Right cardiac atrium (tissue), 5 donors: Measurements from ENCODE around the gene KBTBD12. TPM values are rescaled to one million over a fixed set of nuclear protein-coding genes. Genes with fewer than 3 reads are reported as not detected.

Experiments
- ATAC-seq, 2 donors: fragments of 200-7000 bp; cut with Tn5 transposase; one replicate each; pipeline versions ENCODE4 v1.8.0 to v1.9.1; 2020; ENCODE audit warnings: moderate library complexity in 2 of 2, mild to moderate bottlenecking in 1 of 2
- DNase-seq, 3 donors: peaks; one replicate each; pipeline ENCODE4 v3.0.0-alpha.2; 2020
- H3K27ac ChIP-seq: one replicate; pipeline ENCODE4 v1.5.1; 2013; ENCODE audit warnings: mild to moderate bottlenecking, low read length, control low read depth, moderate library complexity
- H3K27me3 ChIP-seq: one replicate; pipeline ENCODE4 v1.6.1; 2013; ENCODE audit not compliant: control insufficient read depth, insufficient read depth
- H3K4me1 ChIP-seq: one replicate; pipeline ENCODE4 v1.6.1; 2013; ENCODE audit warnings: low read length; ENCODE audit not compliant: control insufficient read depth, insufficient read depth
- H3K4me3 ChIP-seq: one replicate; pipeline ENCODE4 v1.5.1; 2013; ENCODE audit warnings: low read length, control low read depth
- H3K9me3 ChIP-seq: one replicate; pipeline ENCODE4 v1.6.1; 2013; ENCODE audit warnings: low read length; ENCODE audit not compliant: control insufficient read depth
- WGBS: extraction: QIAGEN DNeasy Blood & Tissue Kit; methylation state at CpG from one replicate; pipeline ENCODE4 v1.1.7; 2013; 5-methylcytosine and 5-hydroxymethylcytosine counted together
- intact Hi-C, 4 donors: fragments of 100-400 bp; cut with DNase I; formaldehyde crosslinking; loops; one replicate each; pipeline versions ENCODE4 v1.11.0 to v1.14.0; 2022 to 2023
- polyA plus RNA-seq: library from polyadenylated mRNA; stranded (reverse); fragments of 200-250 nt; gene quantifications from one replicate; pipeline ENCODE4 v1.2.3, GENCODE V29; 2013
- total RNA-seq, 4 donors: library from RNA; stranded (reverse); fragmentation: NEBNext Ultra II Directional; extraction: Animal tissue kit (Norgen Biotek cat#: 25700); gene quantifications; one replicate each; pipeline ENCODE4 v1.2.1, GENCODE V29; 2021
- donor health status: healthy with polysubstance abuse.
- donor health status: DM: no; HTN: yes; CAD: no.
- donor health status: DM: no; HTN: no; CAD: no.
- donor health status: DM: no; HTN: yes; CAD: no; lungs with severe emphysema.
- donor health status: DM: yes; HTN: yes; CAD: no.

Gene KBTBD12
- total and polyA plus RNA-seq, 5 donors = 3.8 to 8.1 (median 5.7) TPM

DNA sequence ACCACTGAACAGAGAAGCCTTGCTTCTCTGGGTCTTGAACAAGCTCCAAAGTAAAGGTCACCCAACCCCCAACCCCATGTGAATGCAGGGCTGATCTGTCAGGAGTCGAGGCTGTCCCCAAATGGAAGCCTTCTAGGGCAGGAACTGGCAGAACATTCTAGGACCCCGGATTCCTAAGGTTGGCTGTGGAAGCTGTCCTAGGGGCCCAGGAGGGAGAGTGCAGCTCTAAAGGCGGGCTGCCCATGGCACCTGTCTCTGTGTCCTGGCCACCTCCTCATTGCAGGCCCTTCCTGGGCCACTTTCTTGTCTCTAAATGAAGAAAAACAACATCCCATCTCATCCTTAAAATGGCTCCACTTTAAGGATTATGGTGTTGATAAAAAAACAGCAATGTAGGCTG is 83.6 kb downstream of the KBTBD12 start:
- H3K4me3 ChIP-seq = no peak overlapping the region
- H3K27me3 ChIP-seq = no peaks in the 10 kb centered on the region
- no peaks in the 10 kb centered on the region for H3K9me3 ChIP-seq
- no peaks in the 10 kb centered on the region for H3K4me1 ChIP-seq
- DNase-seq (no peak), ATAC-seq (no peak)
- intact Hi-C loops = no loop called here
- no peak overlapping the region for H3K27ac ChIP-seq
- 81% methylated on average over 3 of the region's 3 CpGs for WGBS

DNA sequence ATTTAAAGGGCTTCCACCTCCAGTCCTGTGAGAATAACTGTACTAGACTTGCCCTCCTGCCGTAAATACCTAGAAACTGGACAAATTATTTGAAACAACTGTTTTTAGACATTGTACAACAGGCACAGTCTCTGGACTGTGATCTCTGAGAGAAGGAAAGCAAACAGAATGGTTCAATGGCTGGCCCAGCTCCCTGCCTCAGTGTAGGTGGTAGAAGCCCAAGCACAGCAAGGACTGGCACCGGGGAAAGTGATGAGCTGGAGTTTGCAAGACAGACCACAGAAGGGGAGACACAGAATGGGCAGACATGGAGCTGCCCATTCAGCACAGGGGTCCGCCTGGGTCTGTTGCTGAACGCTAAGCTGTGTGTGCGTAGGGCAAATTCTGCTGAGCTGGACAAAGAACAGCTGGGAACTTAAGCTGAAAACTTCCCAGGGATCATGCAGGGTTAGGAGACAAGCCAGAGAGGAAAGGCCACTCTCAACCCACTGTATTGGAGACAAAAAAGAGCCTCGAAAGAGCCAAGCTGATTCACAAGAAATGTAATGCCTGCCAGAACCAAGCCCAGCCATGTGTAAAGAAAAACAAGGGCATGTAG is 84.6 kb downstream of the KBTBD12 start:
- Histone ChIP-seq H3K9me3 (no peaks in the 10 kb centered on the region), H3K4me3 (no peak overlapping the region), H3K27ac (no peak overlapping the region), H3K4me1 (no peaks in the 10 kb centered on the region), H3K27me3 (no peaks in the 10 kb centered on the region)
- DNase-seq = no peak
- WGBS = 86% methylated on average over 6 of the region's 6 CpGs
- intact Hi-C loops = no loop called here
- ATAC-seq = no peak

DNA sequence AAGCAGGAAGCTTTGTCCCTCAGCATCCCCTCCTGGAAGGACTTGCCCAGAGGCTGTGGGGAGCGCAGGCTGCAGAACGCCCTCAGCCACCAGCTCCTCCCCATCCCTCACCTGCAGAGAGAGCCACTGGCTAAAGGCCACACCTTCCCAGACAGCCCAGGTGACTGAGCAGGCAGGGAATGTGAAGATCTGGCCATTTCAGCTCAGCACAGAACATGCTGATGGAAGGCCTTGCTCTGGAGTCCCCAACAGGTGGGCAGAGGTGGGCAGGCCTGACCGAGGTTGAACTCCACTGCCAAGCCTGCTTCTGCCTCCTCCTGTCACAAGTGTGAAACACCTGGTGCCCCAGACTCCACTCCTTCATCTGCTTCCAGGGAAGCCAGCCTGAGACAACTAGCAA is 86.5 kb downstream of the KBTBD12 start:
- ATAC-seq (no peak), DNase-seq (no peak)
- intact Hi-C loops = no loop called here
- Histone ChIP-seq H3K27ac (no peak overlapping the region), H3K4me1 (no peaks in the 10 kb centered on the region), H3K4me3 (no peak overlapping the region), H3K27me3 (no peaks in the 10 kb centered on the region), H3K9me3 (no peaks in the 10 kb centered on the region)
- 55% methylated on average over 3 of the region's 3 CpGs for WGBS

DNA sequence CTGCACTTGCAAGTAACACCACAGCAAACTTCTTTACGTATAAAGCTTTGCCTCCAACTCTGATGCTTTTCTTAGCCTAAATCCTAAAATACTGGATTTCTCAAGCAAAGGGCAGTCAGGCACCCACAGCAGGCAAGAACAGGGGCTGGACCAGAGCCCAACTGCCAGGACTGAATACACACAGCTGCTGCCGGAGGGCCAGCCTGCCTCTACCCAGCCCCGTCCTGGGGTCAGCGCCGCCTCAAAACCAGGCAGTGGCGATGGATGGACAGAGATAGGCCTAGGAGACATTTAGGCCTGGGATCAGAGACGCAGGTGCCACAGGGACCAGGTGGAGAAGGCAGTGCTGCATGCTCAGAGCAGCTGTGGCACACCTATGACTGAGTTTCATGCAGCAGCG is 89.6 kb downstream of the KBTBD12 start:
- H3K4me1 ChIP-seq = no peaks in the 10 kb centered on the region
- 88% methylated on average over 8 of the region's 8 CpGs for WGBS
- ATAC-seq = no peak
- no peak for DNase-seq
- H3K27me3 ChIP-seq = no peaks in the 10 kb centered on the region
- intact Hi-C loops = no loop called here
- H3K27ac ChIP-seq = no peak overlapping the region
- H3K9me3 ChIP-seq = no peaks in the 10 kb centered on the region
- H3K4me3 ChIP-seq = no peak overlapping the region

DNA sequence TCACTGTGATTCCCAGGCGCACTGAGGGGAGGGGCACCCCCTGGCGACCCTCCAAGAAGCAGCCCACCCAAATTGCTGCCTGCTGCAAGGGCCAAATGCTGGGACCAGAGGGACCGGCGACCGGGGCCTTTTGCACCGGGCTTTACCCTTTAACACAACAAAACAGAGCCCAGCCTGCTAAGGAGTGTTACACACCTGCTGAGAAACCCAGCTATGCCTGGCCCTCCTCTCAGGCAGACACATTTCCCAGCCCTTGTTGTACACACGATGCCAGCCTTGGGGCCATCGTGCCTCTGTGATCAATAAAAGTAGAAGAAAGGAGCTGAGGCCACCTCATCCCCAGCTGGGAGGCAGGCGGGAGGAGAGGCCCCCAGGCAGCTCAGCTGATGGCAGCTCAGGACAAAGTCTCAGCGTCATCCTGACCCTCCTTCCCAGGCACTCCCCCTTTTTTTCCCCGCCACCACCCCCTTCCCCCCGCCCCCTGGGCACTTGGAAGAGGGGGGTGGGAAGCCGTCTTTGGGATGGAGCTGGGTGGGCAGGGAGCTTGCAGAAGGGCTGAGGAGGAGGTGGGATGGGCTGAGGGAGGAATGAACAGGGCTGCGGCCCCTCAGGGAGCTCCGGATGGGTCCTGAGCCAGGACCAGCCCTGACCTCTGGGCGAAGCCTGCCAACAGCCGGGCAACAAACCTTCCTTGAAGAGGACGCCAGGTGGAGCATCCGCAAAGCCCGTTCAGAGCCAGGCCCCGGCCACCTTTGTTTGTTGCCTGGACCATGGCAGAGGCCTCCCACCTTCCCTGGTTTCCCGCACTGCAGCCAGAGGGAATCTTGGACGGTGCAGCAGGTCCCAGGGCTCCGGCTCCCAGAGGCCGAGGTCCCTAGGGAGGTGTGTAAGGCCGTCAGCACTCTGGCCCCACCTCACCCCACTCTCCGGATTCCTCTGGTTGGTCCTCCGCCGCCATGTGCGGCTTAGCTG is 91.3 kb downstream of the KBTBD12 start:
- no peaks in the 10 kb centered on the region for H3K27me3 ChIP-seq
- H3K4me1 ChIP-seq = no peaks in the 10 kb centered on the region
- no peaks in the 10 kb centered on the region for H3K9me3 ChIP-seq
- intact Hi-C loops = no loop called here
- DNase-seq (peak in 2 of 3 donors; percentile 28 to 66), ATAC-seq (peak; percentile 45 to 59)
- H3K4me3 ChIP-seq = no peak overlapping the region
- 33% methylated on average over 30 of the region's 30 CpGs for WGBS
- H3K27ac ChIP-seq = no peak overlapping the region

DNA sequence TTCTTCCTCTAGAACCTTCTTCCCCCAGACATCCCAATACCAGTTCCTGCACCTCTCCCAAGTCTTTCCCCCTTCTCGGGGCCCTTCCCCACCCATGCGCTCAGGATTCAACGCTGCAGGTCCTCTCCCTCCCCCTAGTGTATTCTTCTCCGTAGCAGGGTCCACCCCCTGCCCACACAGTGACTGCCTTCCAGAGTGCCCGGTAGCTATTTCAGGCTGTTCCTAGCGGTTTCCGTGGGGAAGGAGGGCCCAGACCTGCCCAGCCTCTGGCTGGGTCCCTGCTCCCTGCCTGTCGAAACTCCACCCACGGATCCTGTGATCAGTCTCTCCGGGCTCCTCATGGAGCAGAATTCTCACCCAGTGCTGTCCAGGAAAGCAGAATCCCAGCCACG is 92.0 kb downstream of the KBTBD12 start:
- H3K4me3 ChIP-seq = no peak overlapping the region
- DNase-seq = peak in 1 of 3 donors; percentile 22
- intact Hi-C loops = no loop called here
- whole genome bisulfite sequencing = 28% methylated on average over 11 of the region's 11 CpGs
- H3K9me3 ChIP-seq = no peaks in the 10 kb centered on the region
- H3K4me1 ChIP-seq = no peaks in the 10 kb centered on the region
- no peaks in the 10 kb centered on the region for H3K27me3 ChIP-seq
- no peak overlapping the region for H3K27ac ChIP-seq
- ATAC-seq = peak; percentile 50 to 75

DNA sequence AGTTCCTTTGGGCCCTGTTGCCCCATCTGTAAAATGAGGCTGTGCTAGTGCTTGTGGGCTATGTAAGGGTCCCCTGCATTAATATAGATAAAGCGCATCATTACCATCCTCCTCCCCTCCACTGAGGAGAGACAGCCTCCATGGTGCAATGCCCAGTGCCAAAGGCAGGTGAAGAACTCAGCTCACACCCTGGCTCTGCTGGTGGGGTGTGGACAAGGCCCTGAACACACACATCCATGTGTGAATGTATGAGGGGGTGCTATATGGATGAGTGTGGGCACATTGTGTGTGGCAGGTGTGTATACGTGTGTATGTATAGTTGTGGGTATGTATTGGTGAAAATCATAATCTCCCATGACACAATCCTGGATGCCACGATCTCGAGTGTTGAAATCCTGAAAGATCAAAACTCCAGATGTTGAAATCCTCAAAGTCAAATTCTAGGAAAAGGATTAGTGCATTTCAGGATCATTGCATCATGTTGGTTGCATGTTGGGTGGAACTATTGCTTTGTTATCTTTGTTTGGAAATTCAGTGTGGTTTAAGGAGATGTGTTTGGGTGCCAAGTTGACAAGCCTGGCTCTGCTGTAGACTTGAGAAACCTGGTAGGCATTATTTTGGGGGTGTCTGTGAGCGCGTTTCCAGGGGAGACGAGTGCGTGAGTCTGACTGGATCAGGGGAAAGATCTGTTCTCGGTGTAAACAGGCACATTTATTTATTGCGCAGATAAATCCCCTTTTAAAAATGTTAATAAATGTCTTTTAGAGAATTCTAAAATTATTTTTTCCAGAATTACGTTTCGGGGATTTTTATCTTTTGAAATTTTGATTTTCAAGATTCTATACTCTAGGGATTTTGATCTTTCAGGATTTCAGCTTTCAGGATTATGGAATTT is 95.2 kb downstream of the KBTBD12 start:
- no peak overlapping the region for H3K4me3 ChIP-seq
- 90% methylated on average over 12 of the region's 12 CpGs for WGBS
- intact Hi-C loops = no loop called here
- no peak overlapping the region for H3K27ac ChIP-seq
- no peaks in the 10 kb centered on the region for H3K27me3 ChIP-seq
- ATAC-seq = no peak
- H3K9me3 ChIP-seq = no peaks in the 10 kb centered on the region
- no peak for DNase-seq
- H3K4me1 ChIP-seq = no peaks in the 10 kb centered on the region

DNA sequence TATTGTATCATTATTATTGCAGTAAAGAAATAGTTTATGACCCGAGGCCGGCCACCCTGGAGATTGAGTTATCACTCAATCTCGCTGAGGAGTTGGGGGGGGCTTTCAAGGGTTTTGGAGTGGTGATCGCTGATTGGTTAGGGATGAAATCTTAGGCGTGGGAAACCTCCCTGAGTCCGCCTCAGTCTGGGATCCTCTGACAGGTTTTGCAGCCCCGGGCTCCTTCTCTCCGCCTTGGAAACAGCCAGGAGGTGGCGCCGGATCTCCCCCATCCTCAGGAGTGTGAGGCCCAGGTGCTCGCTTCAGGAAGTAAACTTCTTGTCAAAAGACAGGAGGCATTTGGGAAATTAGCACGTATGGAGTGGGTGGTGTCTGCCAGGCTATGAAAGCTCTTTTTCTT is 96.1 kb downstream of the KBTBD12 start:
- ATAC-seq (no peak), DNase-seq (no peak)
- intact Hi-C loops = no loop called here
- no peaks in the 10 kb centered on the region for H3K27me3 ChIP-seq
- no peak overlapping the region for H3K27ac ChIP-seq
- H3K4me1 ChIP-seq = no peaks in the 10 kb centered on the region
- H3K9me3 ChIP-seq = no peaks in the 10 kb centered on the region
- H3K4me3 ChIP-seq = no peak overlapping the region
- 7% methylated on average over 12 of the region's 12 CpGs for WGBS

DNA sequence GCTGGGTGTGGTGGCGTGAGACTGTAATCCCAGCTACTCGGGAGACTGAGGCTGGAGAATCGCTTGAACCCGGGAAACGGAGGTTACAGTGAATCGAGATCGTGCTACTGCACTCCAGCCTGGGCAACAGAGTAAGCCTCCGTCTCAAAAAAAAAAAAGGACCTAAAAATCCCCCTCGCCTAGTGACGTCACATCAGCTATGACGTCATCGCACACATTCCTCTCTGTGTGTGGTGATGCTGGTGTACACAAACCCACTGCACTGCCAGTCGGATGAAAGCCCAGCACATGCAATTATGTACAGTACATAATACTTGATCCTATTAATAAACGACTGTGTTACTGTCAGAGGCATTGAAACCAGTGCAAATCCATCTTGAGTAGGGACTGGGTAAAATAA is 97.0 kb downstream of the KBTBD12 start:
- no peak for DNase-seq
- Histone ChIP-seq H3K4me1 (no peaks in the 10 kb centered on the region), H3K27ac (no peak overlapping the region), H3K27me3 (no peaks in the 10 kb centered on the region), H3K4me3 (no peak overlapping the region), H3K9me3 (no peaks in the 10 kb centered on the region)
- no peak for ATAC-seq
- intact Hi-C loops = no loop called here
- WGBS = 91% methylated on average over 14 of the region's 14 CpGs

DNA sequence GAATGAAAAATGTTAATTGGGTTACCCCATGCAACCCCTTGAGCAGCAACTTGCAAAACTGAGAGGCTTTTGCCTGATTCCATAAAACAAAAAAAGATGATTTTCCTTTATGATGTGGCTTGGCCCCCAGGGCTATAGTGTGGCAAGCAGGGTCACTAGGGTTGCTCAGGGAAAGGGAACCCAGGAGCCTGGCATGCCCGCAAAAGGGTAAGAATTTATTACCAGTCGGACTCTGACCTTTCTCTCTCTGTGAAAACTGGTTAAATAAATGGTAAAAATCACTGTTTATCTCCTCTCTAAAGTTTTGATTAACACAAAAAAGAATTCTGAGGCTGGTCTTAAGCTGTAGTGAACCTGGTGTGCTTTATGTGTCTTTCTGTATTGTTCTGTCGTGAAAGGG is 99.5 kb downstream of the KBTBD12 start:
- H3K9me3 ChIP-seq = no peaks in the 10 kb centered on the region
- ATAC-seq = no peak
- no peaks in the 10 kb centered on the region for H3K27me3 ChIP-seq
- H3K4me3 ChIP-seq = no peak overlapping the region
- 93% methylated on average over 3 of the region's 3 CpGs for WGBS
- H3K27ac ChIP-seq = no peak overlapping the region
- DNase-seq = no peak
- no peaks in the 10 kb centered on the region for H3K4me1 ChIP-seq
- intact Hi-C loops = no loop called here

DNA sequence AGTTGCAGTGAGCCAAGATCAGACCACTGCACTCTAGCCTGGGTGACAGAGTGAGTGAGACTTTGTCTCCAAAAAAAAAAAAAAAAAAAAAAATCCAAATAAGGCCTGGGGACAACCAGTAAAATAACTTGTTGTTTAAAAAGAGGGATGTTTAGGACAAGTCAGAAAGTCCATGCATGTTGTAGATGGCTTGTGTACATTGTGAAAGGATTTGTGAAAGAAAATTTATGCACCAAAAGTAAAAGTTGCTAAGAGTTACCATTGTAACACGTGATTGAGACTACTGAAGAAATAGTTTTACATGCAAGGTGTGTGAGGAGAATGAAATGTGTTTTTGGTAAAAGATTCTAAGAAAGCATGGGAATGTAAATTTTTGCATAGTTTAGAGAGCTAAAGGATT is 101.5 kb downstream of the KBTBD12 start:
- 83% methylated on average over 1 of the region's 1 CpG for WGBS
- Histone ChIP-seq H3K27ac (no peak overlapping the region), H3K9me3 (no peaks in the 10 kb centered on the region), H3K4me1 (no peaks in the 10 kb centered on the region), H3K27me3 (no peaks in the 10 kb centered on the region), H3K4me3 (no peak overlapping the region)
- DNase-seq (no peak), ATAC-seq (no peak)
- intact Hi-C loops = no loop called here
